SKM-1 (cell line): ENCODE results near the gene TRRAP.

ENCODE experiments used
- DNase-seq: peaks from one replicate; lab custom pipeline; 2025; ENCODE audit not compliant: unreplicated experiment; lab: John Stamatoyannopoulos, UW

Gene TRRAP

DNA sequence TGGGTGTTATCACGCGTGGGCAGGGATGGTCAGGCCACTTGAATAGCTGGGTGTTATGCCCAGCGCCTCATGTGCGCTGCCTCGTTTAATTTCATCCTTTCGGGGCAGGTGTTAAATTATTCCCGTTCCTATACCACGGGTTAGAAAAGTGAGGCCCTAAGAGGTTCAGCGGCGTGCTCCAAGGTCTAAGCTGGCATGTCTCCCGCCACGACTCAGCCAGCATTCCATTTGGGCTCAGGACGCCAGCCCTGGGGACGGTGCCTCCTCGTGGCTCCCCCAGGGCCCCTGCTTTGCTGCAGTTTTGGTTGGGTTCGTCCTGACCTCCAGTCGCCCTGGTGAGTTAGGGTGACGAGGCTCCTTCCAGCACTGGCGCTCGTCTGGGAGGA, 124.5 kb downstream of the TRRAP start:
- DNase-seq: no peak

- no peak for DNase-seq
These were observed 125.1 kb downstream of the TRRAP start for GRCh38 chr7:99003419-99003818.

GRCh38 chr7:99004216-99004615, 125.9 kb downstream of the TRRAP start:
- no peak for DNase-seq

DNA sequence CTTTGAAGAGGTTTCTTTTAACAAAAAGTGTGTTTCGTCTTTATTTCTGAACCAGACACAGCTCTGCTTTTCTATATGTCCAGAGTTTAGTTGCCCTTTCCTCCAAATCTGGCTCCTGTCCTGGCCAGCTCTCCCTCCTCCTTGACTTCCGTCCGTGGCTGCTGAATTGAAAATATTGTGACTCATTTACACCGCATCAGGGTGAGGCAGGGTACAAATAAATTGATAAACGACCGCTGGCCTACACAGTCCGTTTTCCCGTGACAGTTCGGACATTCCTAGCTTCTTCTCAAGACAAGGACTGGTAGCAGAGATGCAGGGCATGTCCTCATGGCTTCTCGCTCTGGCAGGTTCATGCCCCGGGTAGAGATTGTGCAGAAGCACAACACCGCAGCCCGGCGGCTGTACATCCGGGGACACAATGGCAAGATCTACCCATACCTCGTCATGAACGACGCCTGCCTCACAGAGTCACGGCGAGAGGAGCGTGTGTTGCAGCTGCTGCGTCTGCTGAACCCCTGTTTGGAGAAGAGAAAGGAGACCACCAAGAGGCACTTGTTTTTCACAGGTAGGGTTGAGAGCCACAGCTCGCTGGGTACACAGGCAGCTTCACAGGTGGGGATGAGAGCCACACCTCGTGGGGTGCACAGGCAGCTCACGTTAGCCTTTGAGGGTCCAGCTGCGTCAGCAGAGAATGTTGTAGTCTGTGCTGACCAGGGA, 126.6 kb downstream of the TRRAP start:
- no peak for DNase-seq

DNA sequence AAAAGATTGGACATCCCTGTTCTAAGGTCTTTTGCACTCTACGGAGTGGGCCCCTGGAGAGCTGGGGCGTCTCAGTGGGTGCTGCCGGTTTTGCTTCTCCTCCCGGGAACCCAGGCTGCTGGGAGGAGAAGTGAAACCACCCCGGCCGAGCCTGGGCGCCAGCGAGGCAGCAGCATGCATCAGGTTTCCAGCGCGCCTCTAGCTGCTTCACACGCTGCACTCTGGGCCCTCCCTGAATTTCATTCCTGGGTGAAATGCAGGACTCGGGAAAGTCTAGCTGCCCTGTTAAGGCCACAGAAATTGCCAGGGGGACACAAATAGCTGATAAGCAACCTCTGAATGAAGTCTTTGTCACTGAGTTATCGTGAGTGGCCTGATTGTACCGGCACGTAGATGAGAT, 127.4 kb downstream of the TRRAP start:
- no peak for DNase-seq

DNA sequence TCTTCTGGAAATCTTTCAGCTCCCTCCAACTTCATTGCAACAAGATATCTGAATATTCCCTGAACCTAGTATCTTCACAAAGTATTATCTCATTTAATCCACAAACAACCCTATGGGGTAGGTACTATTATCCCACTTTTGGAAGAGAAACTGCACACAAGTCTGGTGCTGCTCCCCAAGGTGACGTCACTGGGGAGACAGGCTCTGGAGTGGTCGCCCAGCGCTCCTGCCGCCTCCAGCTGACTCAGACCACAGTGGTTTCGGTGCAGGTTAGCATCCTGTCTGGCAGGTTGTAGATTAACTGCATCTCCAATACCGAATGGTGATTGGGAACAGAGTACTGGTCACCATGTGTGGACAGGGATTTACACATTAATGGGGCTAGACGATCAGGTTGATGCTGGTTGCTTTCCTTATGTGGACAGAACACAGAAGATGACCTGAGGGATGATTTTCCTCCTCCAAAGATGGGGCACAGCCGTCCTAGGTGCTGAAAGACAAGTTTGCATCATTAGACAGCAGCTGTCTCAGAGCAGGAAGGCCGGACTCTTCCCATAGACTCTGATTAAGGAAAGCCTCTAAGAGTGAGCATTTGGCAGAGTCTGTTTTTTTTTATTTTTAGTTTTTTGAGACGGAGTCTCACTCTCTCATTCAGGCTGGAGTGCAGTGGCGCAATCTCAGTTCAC, 128.6 kb downstream of the TRRAP start:
- no peak for DNase-seq

- no peak for DNase-seq
These were observed 129.9 kb downstream of the TRRAP start for GRCh38 chr7:99008181-99008631.

DNA sequence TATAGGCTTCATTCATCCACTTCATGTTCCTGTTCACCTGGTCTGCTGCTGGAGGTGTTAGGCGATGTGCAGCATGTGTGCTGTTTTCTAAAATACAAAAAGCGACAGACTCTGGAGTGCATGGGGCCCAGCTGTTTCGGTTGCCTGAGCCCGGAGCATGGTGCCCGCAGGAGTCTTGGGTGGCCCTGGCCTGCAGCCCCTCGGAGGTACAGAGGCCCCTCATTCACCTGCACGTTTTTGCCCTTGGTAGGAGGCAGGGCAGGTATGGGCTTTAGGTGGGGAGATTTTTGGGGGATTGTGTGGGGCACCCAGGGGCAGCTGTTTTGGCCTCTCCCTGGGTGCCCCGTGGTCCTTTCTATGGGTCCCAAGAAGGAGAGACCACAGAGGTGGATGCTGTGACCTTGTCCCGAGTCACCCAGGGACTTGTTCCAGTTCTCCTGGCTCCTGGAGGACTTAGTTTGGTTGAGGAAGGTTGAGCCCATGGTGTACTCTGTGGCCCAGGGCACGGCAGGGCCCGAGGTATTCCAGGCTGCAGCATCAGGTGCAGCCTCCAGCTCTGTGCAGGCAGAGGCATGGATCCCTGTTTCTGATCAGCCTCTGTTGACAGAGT, 130.7 kb downstream of the TRRAP start:
- no peak for DNase-seq

GRCh38 chr7:99010281-99010680, 131.9 kb downstream of the TRRAP start:
- DNase-seq: no peak

DNA sequence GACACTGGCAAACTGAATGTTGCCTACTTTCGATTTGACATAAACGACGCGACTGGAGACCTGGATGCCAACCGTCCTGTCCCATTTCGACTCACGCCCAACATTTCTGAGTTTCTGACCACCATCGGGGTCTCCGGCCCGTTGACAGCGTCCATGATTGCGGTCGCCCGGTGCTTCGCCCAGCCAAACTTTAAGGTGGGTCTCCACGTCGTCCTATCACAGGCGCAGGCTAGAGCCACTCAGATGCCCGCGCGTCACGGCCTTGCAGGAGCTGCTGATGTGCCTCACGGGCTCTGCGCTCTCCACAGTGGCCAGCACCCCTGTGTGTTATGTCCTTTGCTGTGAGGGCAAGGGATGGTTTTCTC, 133.0 kb downstream of the TRRAP start:
- no peak for DNase-seq

DNA sequence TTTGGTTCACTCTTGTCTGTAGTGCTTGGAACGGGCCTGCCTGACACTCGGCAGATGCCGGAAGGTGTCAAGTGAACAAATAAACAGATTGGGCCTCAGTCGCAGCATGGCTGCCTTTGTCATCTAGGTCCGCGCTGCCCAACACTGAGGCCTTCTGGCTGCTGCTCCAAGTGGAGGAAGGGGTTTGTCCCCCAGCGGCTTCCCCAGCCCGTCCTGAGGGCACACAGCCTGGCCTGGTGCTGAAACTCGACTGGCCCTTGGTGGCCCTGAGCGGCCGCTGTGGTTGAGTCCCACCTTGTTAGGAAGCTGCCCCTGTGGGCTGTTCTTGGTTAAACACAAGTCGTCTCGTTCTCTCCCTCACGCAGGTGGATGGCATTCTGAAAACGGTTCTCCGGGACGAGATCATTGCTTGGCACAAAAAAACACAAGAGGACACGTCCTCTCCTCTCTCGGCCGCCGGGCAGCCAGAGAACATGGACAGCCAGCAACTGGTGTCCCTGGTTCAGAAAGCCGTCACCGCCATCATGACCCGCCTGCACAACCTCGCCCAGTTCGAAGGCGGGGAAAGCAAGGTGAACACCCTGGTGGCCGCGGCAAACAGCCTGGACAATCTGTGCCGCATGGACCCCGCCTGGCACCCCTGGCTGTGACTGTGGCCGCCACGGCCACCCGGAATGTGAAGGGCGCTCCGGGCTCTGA, 133.5 kb downstream of the TRRAP start:
- DNase-seq: no peak

GRCh38 chr7:99012722-99013121, 134.4 kb downstream of the TRRAP start:
- no peak for DNase-seq

- DNase-seq: no peak
These were observed 135.2 kb downstream of the TRRAP start for GRCh38 chr7:99013266-99014112.

DNA sequence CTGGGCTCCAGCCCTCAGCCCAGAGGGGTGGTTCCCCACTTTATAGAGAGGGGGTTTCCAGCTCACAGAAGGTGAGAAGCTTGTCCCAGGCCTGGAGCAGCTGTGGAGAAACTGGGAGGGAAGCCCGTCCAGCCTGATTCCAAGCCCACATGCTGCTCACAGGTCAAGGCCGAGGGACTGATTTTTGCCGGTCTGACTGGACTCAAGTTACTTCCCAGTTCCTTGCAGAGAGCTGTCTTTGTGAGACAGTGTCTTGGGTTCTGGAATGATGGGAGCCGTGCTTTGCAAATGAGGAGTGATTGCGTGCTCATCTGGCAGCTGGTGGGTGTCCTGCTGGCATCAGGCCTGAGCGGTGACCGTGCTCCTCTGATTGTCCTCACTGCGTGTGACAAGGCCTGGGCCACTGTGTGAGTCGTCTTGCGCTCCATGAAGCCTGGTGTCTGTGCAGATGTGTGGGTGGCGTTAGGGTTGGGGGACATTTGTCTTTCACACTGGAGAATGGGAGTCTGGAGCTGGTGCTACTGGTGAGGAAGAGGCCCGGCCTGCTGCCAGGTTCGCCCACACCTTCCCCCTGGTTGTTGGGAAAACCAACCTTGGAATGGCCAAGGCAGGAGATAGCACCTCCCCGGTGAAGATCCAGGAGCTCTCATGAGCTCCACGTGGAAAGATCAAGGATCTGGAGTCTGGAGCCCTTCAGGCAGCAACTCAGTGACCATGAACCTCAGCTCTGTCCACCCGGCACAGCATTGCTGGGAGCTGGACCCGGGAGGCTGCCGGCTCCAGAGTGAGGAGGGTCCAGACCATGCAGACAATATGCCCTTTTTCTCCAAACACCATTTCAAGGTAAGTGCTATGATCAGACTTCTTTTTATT, 136.0 kb downstream of the TRRAP start:
- DNase-seq: no peak

DNA sequence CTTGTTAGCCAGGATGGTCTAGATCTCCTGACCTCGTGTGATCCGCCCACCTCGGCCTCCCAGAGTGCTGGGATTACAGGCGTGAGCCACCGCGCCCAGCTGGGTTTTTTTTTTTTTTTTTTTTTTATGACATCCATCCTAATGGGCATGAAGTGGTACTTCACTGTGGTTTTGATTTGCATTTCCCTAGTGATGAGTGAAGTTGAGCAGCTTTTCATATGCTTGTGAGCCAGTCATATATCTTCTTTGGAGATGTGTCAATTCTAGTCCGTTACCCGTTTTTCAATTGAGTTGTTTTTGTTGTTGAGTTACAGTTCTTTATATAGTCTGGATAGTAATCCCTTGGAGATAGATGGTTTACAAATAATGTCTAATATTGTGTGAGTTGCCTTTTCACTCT, 137.9 kb downstream of the TRRAP start:
- no peak for DNase-seq

- no peak for DNase-seq
These were observed 141.4 kb downstream of the TRRAP start for GRCh38 chr7:99019523-99020412.

DNA sequence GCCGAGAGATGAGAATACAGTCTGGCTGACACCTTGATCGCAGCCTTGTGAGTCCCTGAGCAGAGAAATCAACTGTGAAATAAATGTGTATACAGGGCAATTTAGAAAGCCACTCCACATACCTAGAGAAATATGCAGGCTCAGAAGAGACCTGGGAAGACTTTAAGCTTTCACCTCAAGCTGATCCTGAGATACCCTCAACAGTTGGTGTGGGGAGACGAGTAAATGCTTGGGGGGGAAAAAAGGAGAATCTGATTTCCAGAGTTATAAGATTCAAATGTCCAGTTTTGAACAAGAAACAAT, 142.0 kb downstream of the TRRAP start:
- no peak for DNase-seq

DNA sequence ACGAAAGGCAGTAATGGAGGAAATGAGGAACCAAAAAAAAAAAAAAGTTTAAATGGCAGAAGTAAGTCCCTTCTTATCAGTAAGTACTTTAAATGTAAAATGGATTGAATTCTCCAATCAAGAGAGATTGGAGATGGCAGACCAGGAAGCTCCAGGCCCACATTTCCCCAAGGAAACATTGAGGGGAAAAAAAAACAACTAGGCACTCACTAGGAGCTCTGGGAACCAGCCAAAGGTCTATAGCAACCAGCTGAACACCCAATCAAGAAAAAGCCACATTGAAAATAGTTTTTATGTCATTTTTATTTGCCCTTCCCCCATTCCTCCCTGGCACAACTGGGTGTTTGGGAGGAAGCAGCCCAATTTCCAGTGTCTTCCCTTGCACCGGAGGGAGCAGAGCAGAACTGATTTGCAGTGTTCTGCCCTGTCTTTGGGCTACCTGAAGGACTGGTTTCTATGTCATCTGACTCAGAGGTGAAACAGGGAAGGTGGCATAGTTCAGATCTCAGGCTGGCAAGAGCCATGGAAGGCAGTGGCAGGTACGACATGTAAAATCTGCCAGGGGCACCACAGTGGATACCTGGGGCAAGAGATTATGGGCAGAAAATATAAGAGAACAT, 143.7 kb downstream of the TRRAP start:
- no peak for DNase-seq

DNA sequence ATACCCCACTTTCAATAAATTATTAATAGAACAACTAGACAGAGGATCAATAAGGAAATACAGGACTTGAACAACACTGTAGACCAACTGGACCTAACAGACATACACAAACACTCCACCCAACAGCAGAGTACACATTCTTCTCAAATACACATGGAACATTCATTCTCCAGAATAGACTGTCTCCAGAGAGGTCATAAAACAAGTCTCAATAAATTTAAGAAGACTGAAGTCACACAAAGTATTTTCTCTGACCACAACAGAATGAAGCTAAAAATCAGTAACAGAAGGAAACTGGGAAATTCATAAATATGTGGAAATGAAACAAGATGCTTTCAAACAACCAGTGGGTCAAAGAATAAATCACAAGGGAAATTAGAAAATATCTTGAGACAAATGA, 145.7 kb downstream of the TRRAP start:
- DNase-seq: no peak
